Hematopoietic multipotent progenitor cell (in vitro differentiated cells): ENCODE results near the gene ADORA1. TPM values are rescaled to one million over a fixed set of nuclear protein-coding genes. Genes with fewer than 3 reads are reported as not detected.
A peak's percentile ranks its signal among the peaks of the same experiment; 100 is the strongest.

ENCODE experiments used
- DNase-seq, 3 donors: peaks; one replicate each; pipeline ENCODE4 v3.0.0-alpha.2; 2011 to 2015; ENCODE audit warnings: low read depth in 2 of 3, low spot score in 2 of 3
- total RNA-seq: library from RNA; depleted of rRNA; stranded (reverse); fragments of >200 nt; gene quantifications from one replicate; pipeline ENCODE4 v1.2.3, GENCODE V29; 2012

Gene ADORA1
- total RNA-seq, 1 donor = not detected

DNA sequence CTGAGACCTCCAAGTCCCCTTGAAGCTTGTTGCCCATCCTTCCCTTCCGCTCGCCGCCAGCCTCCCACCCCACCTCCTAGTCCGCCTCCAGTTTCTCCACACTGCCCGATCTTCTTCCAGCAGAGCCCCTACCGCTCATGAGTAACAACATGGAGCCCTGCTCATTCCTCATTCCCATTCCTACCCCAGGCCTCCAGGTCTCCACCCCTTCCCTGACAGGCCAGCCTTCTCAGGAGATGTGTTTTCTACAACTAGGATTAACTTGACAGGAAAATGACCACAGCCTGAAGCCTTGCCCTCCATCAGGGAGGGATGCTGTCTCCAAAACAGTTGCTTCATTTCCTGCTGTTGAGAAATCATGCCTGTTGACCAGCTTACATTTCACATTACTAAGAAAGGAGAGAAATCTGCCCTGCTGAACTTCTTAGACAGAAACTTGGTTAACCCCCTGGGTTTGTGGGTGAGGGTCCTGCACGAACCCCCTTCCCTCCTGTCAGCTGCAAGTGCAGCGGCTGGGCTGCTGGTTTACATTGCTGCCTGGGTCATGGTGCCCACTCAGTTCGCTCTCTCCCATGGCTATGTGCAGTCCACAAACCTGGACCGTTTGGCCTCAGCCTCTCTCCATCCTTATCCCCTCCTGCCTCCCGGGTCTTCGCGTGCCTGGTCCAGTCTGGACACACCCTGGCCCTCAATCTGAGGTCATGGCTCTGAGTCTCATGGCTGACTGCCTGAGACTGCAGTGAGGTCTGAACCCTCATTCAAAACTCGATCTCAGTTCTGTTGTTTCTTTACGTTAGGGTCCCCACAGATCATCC lies 75.1 kb downstream of the ADORA1 start:
- DNase-seq = no peak

- no peak for DNase-seq
These were observed 77.2 kb downstream of the ADORA1 start for GRCh38 chr1:203204756-203205155.

DNA sequence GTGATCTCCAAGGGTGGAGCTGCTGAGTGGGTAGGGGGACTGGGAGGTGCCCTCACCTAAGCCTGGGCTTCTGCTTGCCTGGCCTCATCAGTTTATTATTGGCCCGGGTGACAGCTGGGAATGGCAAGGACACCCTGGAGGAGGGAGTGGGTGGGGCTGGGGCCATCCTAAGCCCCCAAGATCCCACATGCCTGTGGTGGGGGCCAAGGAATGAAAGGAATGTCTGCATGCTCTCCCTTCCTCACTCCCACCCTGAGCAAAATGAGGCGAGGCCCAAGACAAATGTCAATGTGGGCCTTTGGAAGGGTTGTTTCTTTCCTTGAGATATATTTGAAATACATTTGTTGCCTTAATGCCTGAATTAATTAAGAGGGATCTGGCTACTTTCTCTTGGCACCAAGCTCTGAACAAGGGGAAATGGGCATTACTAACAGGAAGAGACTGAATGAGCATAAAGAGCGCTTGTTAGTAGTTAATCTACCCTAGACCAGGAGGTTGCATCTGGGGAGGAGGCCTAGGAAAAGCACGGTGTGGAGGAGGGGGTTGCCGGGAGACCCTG lies 78.7 kb downstream of the ADORA1 start:
- DNase-seq = no peak

GRCh38 chr1:203207751-203208150 lies 80.2 kb downstream of the ADORA1 start:
- no peak for DNase-seq

DNA sequence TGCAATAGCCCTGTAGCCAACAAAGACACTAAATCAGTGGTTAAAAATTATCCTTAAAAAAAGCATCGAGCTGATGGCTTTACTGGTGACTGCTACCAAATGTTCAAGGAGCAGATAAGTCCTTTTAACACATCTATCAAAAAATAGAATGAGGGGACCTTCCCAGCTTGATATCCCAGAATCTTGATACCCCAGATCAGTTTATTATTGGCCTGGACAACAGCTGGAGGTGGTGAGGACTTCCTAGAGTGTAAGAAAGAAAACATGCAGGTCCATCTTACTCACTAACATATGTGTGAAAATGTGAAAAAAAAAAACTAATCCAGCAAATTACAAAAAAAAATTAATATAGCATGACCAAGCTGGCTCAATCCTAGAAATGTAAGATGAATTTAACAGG lies 80.7 kb downstream of the ADORA1 start:
- DNase-seq = no peak

DNA sequence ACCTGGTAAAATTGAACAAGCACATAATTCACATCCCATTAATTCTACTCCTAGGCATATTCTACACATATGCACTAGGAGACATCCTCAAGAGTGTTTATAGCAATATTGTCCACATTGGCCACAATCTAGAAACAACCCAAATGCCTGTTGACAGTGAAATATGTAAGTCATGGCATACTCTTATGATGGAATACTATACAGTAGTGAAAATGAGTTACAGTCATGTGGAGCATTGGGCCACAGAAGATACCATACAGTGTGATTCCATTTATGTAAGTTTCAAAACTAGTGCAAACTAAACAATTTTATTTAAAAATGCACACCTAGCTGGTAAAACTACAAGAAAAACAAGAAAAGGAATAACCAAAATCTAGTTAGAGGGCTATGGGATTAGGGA lies 82.8 kb downstream of the ADORA1 start:
- DNase-seq = no peak

DNA sequence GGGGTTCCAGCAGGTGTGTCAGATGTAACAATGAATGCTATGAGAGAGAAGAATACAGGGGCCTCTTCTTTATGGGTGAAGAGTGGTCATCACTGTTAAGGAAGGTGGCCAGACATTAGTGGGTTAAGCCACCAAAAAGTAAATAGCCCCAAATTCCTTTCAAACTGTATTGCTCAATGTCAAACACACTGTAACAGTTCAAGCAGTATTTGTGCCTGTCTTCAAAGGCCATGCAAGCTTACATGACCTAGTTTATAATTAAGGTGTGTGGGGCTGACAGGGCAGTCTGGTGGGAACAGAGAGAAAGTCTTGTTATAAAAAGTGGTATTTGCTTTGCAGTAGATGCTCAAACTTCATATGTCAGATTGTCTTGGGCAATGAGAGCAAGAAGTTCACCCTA lies 83.5 kb downstream of the ADORA1 start:
- DNase-seq = no peak

DNA sequence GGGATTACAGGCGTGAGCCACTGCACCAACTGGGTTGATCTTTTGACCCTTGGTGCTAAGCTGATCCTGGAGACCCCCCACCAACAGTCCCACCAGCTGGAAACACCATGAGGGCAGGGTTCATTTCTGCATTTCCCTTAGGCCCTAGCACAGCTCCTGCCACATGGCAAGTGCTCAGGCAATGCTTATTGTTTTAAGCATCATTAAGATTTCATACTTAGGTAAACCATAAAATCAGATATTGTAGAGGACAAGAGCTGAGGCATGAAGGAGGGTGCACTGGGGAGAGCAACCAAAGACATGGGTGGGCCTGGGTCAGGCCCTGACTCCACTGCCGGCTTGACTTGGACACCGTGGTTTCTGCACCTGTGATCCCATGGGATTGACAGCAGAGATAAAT lies 84.3 kb downstream of the ADORA1 start:
- DNase-seq = no peak

DNA sequence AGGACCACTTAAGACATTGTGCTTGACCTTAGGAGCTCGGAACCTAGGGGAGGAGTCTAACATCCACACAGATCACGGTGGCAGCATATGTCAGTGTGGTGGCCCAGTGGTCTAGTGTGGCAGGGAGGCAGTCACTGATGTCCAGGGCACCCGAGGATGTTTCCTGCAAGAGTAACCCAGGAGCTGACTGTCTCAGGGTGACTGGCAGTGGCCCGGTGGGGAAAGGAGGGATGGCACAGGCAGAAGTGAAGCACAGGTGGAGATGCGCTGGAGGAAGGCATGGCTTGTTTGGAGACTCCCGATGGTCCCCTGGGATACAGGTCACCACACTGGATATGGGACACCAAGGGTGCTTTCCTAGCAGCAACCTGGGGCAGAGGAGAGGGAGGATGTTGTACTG lies 85.6 kb downstream of the ADORA1 start:
- DNase-seq = no peak

DNA sequence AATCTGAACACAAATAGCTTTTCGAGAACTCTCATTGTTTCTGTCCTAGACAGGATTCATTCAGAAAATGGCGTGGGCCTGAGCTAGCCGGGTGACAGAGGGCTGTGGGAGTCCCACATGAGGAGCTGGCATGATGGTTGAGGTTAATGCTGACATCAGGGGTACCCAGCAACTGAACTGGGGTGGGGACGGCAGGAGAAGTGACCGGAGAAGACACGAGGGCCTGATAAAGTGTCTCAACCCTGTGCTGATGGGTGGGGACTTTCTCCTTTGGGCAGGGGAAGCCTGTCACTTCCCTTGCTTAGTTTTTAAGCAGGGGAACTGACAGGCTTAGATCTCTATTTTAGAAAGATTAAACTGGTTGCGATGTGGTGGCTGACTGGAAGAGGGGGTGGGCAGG lies 87.3 kb downstream of the ADORA1 start:
- DNase-seq = peak in 2 of 3 donors; percentile 8 to 35

DNA sequence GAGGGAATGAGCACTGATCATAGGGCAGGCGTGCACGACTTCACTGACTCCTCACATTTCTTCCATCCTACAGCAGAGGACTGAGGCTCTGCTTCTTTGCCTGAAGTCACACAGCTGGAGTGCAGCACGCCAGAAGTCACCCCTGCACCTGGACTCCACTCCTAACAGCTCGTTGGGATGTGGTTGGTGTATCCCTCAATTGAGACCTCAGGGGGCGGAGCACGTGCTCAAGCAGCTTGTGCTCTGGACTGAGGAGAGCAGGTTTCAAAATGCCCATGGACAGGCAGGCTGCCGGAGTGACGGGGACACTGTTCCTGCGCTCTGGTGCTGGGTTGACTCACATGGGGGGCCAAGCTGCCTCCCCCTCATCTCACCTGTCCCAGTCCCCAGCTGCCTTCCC lies 88.0 kb downstream of the ADORA1 start:
- DNase-seq = no peak

- peak; percentile 29 to 82 (median 63) for DNase-seq
These were observed 89.0 kb downstream of the ADORA1 start for GRCh38 chr1:203216274-203217138.

Other genes starting within 250 kb of the ADORA1 start
- gene RABIF, start 238.6 kb upstream of the ADORA1 start, total RNA-seq = 8.1 TPM
- 22.4 TPM for gene KLHL12, start 200.5 kb upstream of the ADORA1 start, total RNA-seq
- 51.7 TPM for gene ADIPOR1, start 169.4 kb upstream of the ADORA1 start, total RNA-seq
- 41.5 TPM for gene CYB5R1, start 160.5 kb upstream of the ADORA1 start, total RNA-seq
- gene TMEM183A, start 120.4 kb upstream of the ADORA1 start, total RNA-seq = 74.1 TPM
- under 0.01 TPM for gene PPFIA4, start 101.2 kb upstream of the ADORA1 start, total RNA-seq
- not detected for gene MYOG, start 41.7 kb upstream of the ADORA1 start, total RNA-seq
- not detected for gene MYBPH, start 48.1 kb downstream of the ADORA1 start, total RNA-seq
- 0.81 TPM for gene CHI3L1, start 59.0 kb downstream of the ADORA1 start, total RNA-seq
- gene CHIT1, start 101.9 kb downstream of the ADORA1 start, total RNA-seq = under 0.01 TPM
- 470 TPM for gene BTG2, start 177.8 kb downstream of the ADORA1 start, total RNA-seq
- gene FMOD, start 223.4 kb downstream of the ADORA1 start, total RNA-seq = 1.9 TPM